ENCODE data around the gene KIF26B. TPM values are rescaled to one million over a fixed set of nuclear protein-coding genes. Genes with fewer than 3 reads are reported as not detected.

KIF26B gene
- total and polyA plus RNA-seq, 3 experiments from 2014 or later = 0.11 to 0.16 TPM; not detected in 1

- CTCF ChIA-PET = no interaction called here
- POLR2A ChIA-PET = no interaction called here
These were observed 74.3 kb downstream of the KIF26B start for GRCh38 chr1:245229051-245229450.

GRCh38 chr1:245232931-245233330, 78.1 kb downstream of the KIF26B start:
- ChIA-PET POLR2A (no interaction called here), CTCF (no interaction called here)
- H3K9me3 Mint-ChIP-seq = peaks cover 0 to 2% (median 0%) of the 10 kb centered on the region in 5 donors
- H3K4me3 Mint-ChIP-seq = no peak overlapping the region
- Histone ChIP-seq H3K4me3 (ENCODE audit: low read length) (no peak overlapping the region), H3K27me3 (ENCODE audit: insufficient read depth, low read length, poor library complexity, severe bottlenecking) (no peaks in the 10 kb centered on the region), H3K9me3 (ENCODE audit: low read length) (no peaks in the 10 kb centered on the region), H3K4me1 (ENCODE audit: insufficient read depth, low read length) (no peaks in the 10 kb centered on the region), H3K27ac (ENCODE audit: low read depth, low read length) (no peak overlapping the region), H3K36me3 (ENCODE audit: insufficient read depth, low read length) (no peaks in the 10 kb centered on the region)
- H3K36me3 Mint-ChIP-seq = no peaks in the 10 kb centered on the region
- H3K27ac Mint-ChIP-seq = no peak overlapping the region
- no peak for DNase-seq
- no peaks in the 10 kb centered on the region for H3K4me1 Mint-ChIP-seq
- peaks cover 3% of the 10 kb centered on the region in 2 donors for H3K27me3 Mint-ChIP-seq

More at GRCh38 chr1:245229051-245229450, 74.3 kb downstream of the KIF26B start:
- no peaks in the 10 kb centered on the region for H3K9me3 ChIP-seq (ENCODE audit: low read length)
- H3K27me3 Mint-ChIP-seq = peaks cover 1 to 3% of the 10 kb centered on the region in 2 donors
- no peaks in the 10 kb centered on the region for H3K4me1 ChIP-seq (ENCODE audit: insufficient read depth, low read length)
- no peak overlapping the region for H3K4me3 ChIP-seq (ENCODE audit: low read length)
- H3K4me3 Mint-ChIP-seq = no peak overlapping the region
- peaks cover 0 to 2% (median 0%) of the 10 kb centered on the region in 5 donors for H3K9me3 Mint-ChIP-seq
- no peaks in the 10 kb centered on the region for H3K36me3 Mint-ChIP-seq
- H3K27ac Mint-ChIP-seq = no peak overlapping the region
- no peaks in the 10 kb centered on the region for H3K27me3 ChIP-seq (ENCODE audit: insufficient read depth, low read length, poor library complexity, severe bottlenecking)
- DNase-seq = no peak
- no peaks in the 10 kb centered on the region for H3K4me1 Mint-ChIP-seq
- no peaks in the 10 kb centered on the region for H3K36me3 ChIP-seq (ENCODE audit: insufficient read depth, low read length)
- H3K27ac ChIP-seq (ENCODE audit: low read depth, low read length) = no peak overlapping the region

- Mint-ChIP-seq H3K4me3 (no peak overlapping the region), H3K4me1 (no peaks in the 10 kb centered on the region), H3K27ac (no peak overlapping the region), H3K9me3 (peaks cover 0 to 2% (median 0%) of the 10 kb centered on the region in 5 donors), H3K36me3 (no peaks in the 10 kb centered on the region), H3K27me3 (peaks cover 1 to 7% of the 10 kb centered on the region in 2 donors)
- no peaks in the 10 kb centered on the region for H3K36me3 ChIP-seq (ENCODE audit: insufficient read depth, low read length)
- no peaks in the 10 kb centered on the region for H3K4me1 ChIP-seq (ENCODE audit: insufficient read depth, low read length)
- ChIA-PET POLR2A (no interaction called here), CTCF (no interaction called here)
- H3K4me3 ChIP-seq (ENCODE audit: low read length) = no peak overlapping the region
- H3K9me3 ChIP-seq (ENCODE audit: low read length) = no peaks in the 10 kb centered on the region
- H3K27me3 ChIP-seq (ENCODE audit: insufficient read depth, low read length, poor library complexity, severe bottlenecking) = no peaks in the 10 kb centered on the region
- no peak for DNase-seq
- no peak overlapping the region for H3K27ac ChIP-seq (ENCODE audit: low read depth, low read length)
These were observed 79.7 kb downstream of the KIF26B start for GRCh38 chr1:245234217-245235081.

- ChIA-PET POLR2A (no interaction called here), CTCF (no interaction called here)
- no peak for DNase-seq
- Histone ChIP-seq H3K27ac (ENCODE audit: low read depth, low read length) (no peak overlapping the region), H3K4me3 (ENCODE audit: low read length) (no peak overlapping the region), H3K4me1 (ENCODE audit: insufficient read depth, low read length) (no peaks in the 10 kb centered on the region), H3K27me3 (ENCODE audit: insufficient read depth, low read length, poor library complexity, severe bottlenecking) (no peaks in the 10 kb centered on the region), H3K9me3 (ENCODE audit: low read length) (no peaks in the 10 kb centered on the region), H3K36me3 (ENCODE audit: insufficient read depth, low read length) (no peaks in the 10 kb centered on the region)
- Mint-ChIP-seq H3K4me3 (no peak overlapping the region), H3K27me3 (peaks cover 1 to 10% of the 10 kb centered on the region in 2 donors), H3K27ac (no peak overlapping the region), H3K36me3 (no peaks in the 10 kb centered on the region), H3K4me1 (no peaks in the 10 kb centered on the region), H3K9me3 (peaks cover 0 to 2% (median 0%) of the 10 kb centered on the region in 5 donors)
These were observed 80.4 kb downstream of the KIF26B start for GRCh38 chr1:245235156-245235555.

- H3K27me3 ChIP-seq (ENCODE audit: insufficient read depth, low read length, poor library complexity, severe bottlenecking) = no peaks in the 10 kb centered on the region
- ChIA-PET CTCF (no interaction called here), POLR2A (no interaction called here)
- Mint-ChIP-seq H3K4me1 (no peaks in the 10 kb centered on the region), H3K9me3 (peaks cover 0 to 2% (median 0%) of the 10 kb centered on the region in 5 donors), H3K4me3 (no peak overlapping the region), H3K36me3 (no peaks in the 10 kb centered on the region), H3K27ac (no peak overlapping the region), H3K27me3 (peaks cover 3 to 16% of the 10 kb centered on the region in 2 donors)
- no peak for DNase-seq
- H3K9me3 ChIP-seq (ENCODE audit: low read length) = no peaks in the 10 kb centered on the region
- no peak overlapping the region for H3K4me3 ChIP-seq (ENCODE audit: low read length)
- H3K4me1 ChIP-seq (ENCODE audit: insufficient read depth, low read length) = no peaks in the 10 kb centered on the region
- H3K36me3 ChIP-seq (ENCODE audit: insufficient read depth, low read length) = no peaks in the 10 kb centered on the region
- no peak overlapping the region for H3K27ac ChIP-seq (ENCODE audit: low read depth, low read length)
These were observed 85.9 kb downstream of the KIF26B start for GRCh38 chr1:245240648-245241165.

GRCh38 chr1:245241526-245242130, 86.8 kb downstream of the KIF26B start:
- Histone ChIP-seq H3K27me3 (ENCODE audit: insufficient read depth, low read length, poor library complexity, severe bottlenecking) (no peaks in the 10 kb centered on the region), H3K4me3 (ENCODE audit: low read length) (no peak overlapping the region), H3K9me3 (ENCODE audit: low read length) (no peaks in the 10 kb centered on the region), H3K27ac (ENCODE audit: low read depth, low read length) (no peak overlapping the region), H3K36me3 (ENCODE audit: insufficient read depth, low read length) (no peaks in the 10 kb centered on the region), H3K4me1 (ENCODE audit: insufficient read depth, low read length) (no peaks in the 10 kb centered on the region)
- Mint-ChIP-seq H3K36me3 (no peaks in the 10 kb centered on the region), H3K9me3 (peaks cover 0 to 2% (median 0%) of the 10 kb centered on the region in 5 donors), H3K27me3 (peaks cover 3 to 16% of the 10 kb centered on the region in 2 donors), H3K27ac (no peak overlapping the region), H3K4me3 (no peak overlapping the region), H3K4me1 (no peaks in the 10 kb centered on the region)
- DNase-seq = no peak
- ChIA-PET POLR2A (no interaction called here), CTCF (no interaction called here)

- no peaks in the 10 kb centered on the region for H3K36me3 ChIP-seq (ENCODE audit: insufficient read depth, low read length)
- Mint-ChIP-seq H3K9me3 (peaks cover 0 to 2% (median 0%) of the 10 kb centered on the region in 5 donors), H3K27me3 (peaks cover 3 to 16% of the 10 kb centered on the region in 2 donors), H3K4me1 (no peaks in the 10 kb centered on the region), H3K36me3 (no peaks in the 10 kb centered on the region), H3K4me3 (no peak overlapping the region), H3K27ac (no peak overlapping the region)
- ChIA-PET POLR2A (no interaction called here), CTCF (no interaction called here)
- no peak overlapping the region for H3K4me3 ChIP-seq (ENCODE audit: low read length)
- H3K27ac ChIP-seq (ENCODE audit: low read depth, low read length) = no peak overlapping the region
- no peaks in the 10 kb centered on the region for H3K9me3 ChIP-seq (ENCODE audit: low read length)
- no peak for DNase-seq
- H3K4me1 ChIP-seq (ENCODE audit: insufficient read depth, low read length) = no peaks in the 10 kb centered on the region
- H3K27me3 ChIP-seq (ENCODE audit: insufficient read depth, low read length, poor library complexity, severe bottlenecking) = no peaks in the 10 kb centered on the region
These were observed 88.2 kb downstream of the KIF26B start for GRCh38 chr1:245242989-245243388.

- no peaks in the 10 kb centered on the region for H3K36me3 Mint-ChIP-seq
- Histone ChIP-seq H3K27ac (ENCODE audit: low read depth, low read length) (no peak overlapping the region), H3K36me3 (ENCODE audit: insufficient read depth, low read length) (no peaks in the 10 kb centered on the region), H3K4me1 (ENCODE audit: insufficient read depth, low read length) (no peaks in the 10 kb centered on the region), H3K27me3 (ENCODE audit: insufficient read depth, low read length, poor library complexity, severe bottlenecking) (no peaks in the 10 kb centered on the region), H3K9me3 (ENCODE audit: low read length) (no peaks in the 10 kb centered on the region), H3K4me3 (ENCODE audit: low read length) (no peak overlapping the region)
- peaks cover 0 to 2% (median 0%) of the 10 kb centered on the region in 5 donors for H3K9me3 Mint-ChIP-seq
- H3K4me1 Mint-ChIP-seq = no peaks in the 10 kb centered on the region
- POLR2A ChIA-PET = no interaction called here
- H3K27ac Mint-ChIP-seq = no peak overlapping the region
- DNase-seq = no peak
- CTCF ChIA-PET = no interaction called here
- H3K4me3 Mint-ChIP-seq = no peak overlapping the region
- peaks cover 3 to 7% of the 10 kb centered on the region in 2 donors for H3K27me3 Mint-ChIP-seq
These were observed 90.4 kb downstream of the KIF26B start for GRCh38 chr1:245245021-245245667.
